ENCODE measurements around the gene IFITM10.

DNA sequence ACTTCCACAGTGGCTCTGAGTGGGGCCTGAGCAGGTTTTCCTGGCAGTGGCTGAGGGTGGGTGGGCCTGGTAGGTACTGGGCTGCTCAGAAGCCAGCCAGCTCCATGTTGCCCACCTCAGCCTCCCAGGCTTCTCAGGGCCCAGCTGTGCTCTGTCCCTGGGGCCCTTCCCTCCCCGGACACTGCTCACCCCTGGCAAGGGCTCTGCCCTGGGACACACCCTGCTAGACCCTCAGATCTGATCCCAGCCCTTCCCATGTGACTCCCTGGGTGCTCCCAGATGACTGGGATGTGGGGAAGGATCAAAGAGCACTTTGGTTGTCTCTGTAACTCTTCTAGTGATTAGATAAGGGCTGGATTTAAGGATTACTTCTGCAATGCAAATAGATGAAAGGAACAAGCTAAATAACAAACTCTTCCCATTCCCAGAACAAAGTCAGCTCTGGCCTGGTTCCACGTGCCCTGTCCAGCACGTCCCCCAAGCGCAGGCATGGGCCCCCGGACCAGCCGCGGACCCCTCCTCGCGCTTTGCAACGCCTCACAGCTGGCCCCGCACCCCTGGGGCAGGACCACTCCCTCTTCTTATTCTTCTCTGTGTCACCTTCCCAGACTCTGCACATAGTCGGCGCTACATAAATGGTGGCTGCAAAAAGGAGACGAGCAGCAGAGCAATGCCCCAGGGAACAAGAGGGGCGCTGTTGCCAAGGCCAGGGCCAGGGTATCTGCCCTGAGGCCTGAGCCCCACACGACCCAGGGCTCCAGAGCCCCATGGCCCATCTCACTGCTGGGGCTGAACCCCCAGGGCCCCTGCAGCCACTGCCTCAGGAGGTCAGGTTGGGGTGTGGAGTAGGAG is 59.1 kb downstream of the IFITM10 start:
- no peak for TF ChIP-seq ARNT (IDR thresholded peaks at IDR 0.05)
- TF ChIP-seq, protein P1, sequence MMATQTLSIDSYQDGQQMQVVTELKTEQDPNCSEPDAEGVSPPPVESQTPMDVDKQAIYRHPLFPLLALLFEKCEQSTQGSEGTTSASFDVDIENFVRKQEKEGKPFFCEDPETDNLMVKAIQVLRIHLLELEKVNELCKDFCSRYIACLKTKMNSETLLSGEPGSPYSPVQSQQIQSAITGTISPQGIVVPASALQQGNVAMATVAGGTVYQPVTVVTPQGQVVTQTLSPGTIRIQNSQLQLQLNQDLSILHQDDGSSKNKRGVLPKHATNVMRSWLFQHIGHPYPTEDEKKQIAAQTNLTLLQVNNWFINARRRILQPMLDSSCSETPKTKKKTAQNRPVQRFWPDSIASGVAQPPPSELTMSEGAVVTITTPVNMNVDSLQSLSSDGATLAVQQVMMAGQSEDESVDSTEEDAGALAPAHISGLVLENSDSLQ (IDR thresholded peaks at IDR 0.05): no peak
- TF ChIP-seq SP1 (IDR thresholded peaks at IDR 0.05): no peak
- no peak for TF ChIP-seq TARDBP (IDR thresholded peaks at IDR 0.05)
- no peak for TF ChIP-seq CTBP1 (IDR thresholded peaks at IDR 0.05; ENCODE audit: borderline replicate concordance)
- no peak for TF ChIP-seq BHLHE40 (IDR thresholded peaks at IDR 0.05; ENCODE audit: borderline replicate concordance)
- TF ChIP-seq NFRKB (IDR thresholded peaks at IDR 0.05): no peak
- TF ChIP-seq ZNF384 (IDR thresholded peaks at IDR 0.05): no peak
- TF ChIP-seq L3MBTL2 (conservative IDR thresholded peaks at IDR 0.05): no peak
- TF ChIP-seq FOXM1 (IDR thresholded peaks at IDR 0.05; ENCODE audit: borderline replicate concordance): no peak
- no peak for TF ChIP-seq FOXK2 (IDR thresholded peaks at IDR 0.05)
- no peak for TF ChIP-seq FOXA1 (IDR thresholded peaks at IDR 0.05)
- no peak for TF ChIP-seq SUZ12 (IDR thresholded peaks at IDR 0.05)
- TF ChIP-seq HDGF (IDR thresholded peaks at IDR 0.05; ENCODE audit: borderline replicate concordance): no peak

Data from HEK293T (cell line).